PC-3 (cell line): Measurements from ENCODE around the gene KAT6B. TPM values are rescaled to one million over a fixed set of nuclear protein-coding genes. Genes with fewer than 3 reads are reported as not detected.

Experiments used
- ATAC-seq: fragments of 200-7000 bp; cut with Tn5 transposase; 2 replicates; pipeline ENCODE4 v1.9.1; 2020; ENCODE audit warnings: mild to moderate bottlenecking, moderate library complexity
- BruUV-seq: library from RNA; stranded (reverse); fragments of 400-500 nt; replicated peaks from 2 replicates; lab custom pipeline; 2021; lab: Mats Ljungman, UMichigan
- CTCF ChIA-PET: fragments of 300-600 bp; sonication (Branson Sonifier 250); formaldehyde crosslinking; loops from one replicate; lab custom pipeline; 2022; ENCODE audit warnings: antibody characterized with exemption; lab: Charles Lee
- POLR2A ChIA-PET: fragments of 300-600 bp; sonication (Branson Sonifier 250); formaldehyde crosslinking; loops from one replicate; lab custom pipeline; 2022; ENCODE audit warnings: antibody characterized with exemption; ENCODE audit not compliant: unreplicated experiment; lab: Charles Lee
- DNase-seq: peaks from one replicate; pipeline ENCODE4 v3.0.0-alpha.2; 2015
- H2AFZ ChIP-seq: fragments of 300-600 bp; sonication (generic); 2 replicates; pipeline ENCODE4 v1.6.0; 2016; ENCODE audit warnings: antibody characterized with exemption, low read length
- H3F3A ChIP-seq: fragments of 300-600 bp; sonication (generic); one replicate; pipeline ENCODE4 v1.6.0; 2017; ENCODE audit warnings: antibody characterized with exemption, low read length, control low read depth, mild to moderate bottlenecking; ENCODE audit not compliant: unreplicated experiment
- H3K27ac ChIP-seq: fragments of 300-600 bp; sonication (generic); 2 replicates; pipeline ENCODE4 v1.5.1; 2016; ENCODE audit warnings: mild to moderate bottlenecking, low read length
- H3K27me3 ChIP-seq: fragments of 300-600 bp; sonication (generic); 2 replicates; pipeline ENCODE4 v1.6.1; 2016; ENCODE audit warnings: low read length, mixed read lengths
- H3K36me3 ChIP-seq: fragments of 300-600 bp; sonication (generic); 2 replicates; pipeline ENCODE4 v1.6.1; 2016; ENCODE audit warnings: low read depth, mixed run types, low read length, mixed read lengths
- H3K4me1 ChIP-seq: fragments of 300-600 bp; sonication (generic); 2 replicates; pipeline ENCODE4 v1.5.1; 2016; ENCODE audit warnings: low read length; ENCODE audit not compliant: insufficient read depth
- H3K4me2 ChIP-seq: fragments of 300-600 bp; sonication (generic); 2 replicates; pipeline ENCODE4 v1.6.0; 2016; ENCODE audit warnings: low read length
- H3K4me3 ChIP-seq: fragments of 300-600 bp; sonication (generic); 2 replicates; pipeline ENCODE4 v1.5.1; 2016; ENCODE audit warnings: mild to moderate bottlenecking, low read length, mixed read lengths
- H3K79me2 ChIP-seq: fragments of 300-600 bp; sonication (generic); 2 replicates; pipeline ENCODE4 v1.6.1; 2017; ENCODE audit warnings: low read length, mixed read lengths
- H3K9ac ChIP-seq: fragments of 300-600 bp; sonication (generic); 2 replicates; pipeline ENCODE4 v1.6.0; 2016; ENCODE audit warnings: mild to moderate bottlenecking, low read length
- H3K9me2 ChIP-seq: fragments of 300-600 bp; sonication (generic); replicated peaks from 2 replicates; pipeline ENCODE4 v1.6.1; 2016; ENCODE audit warnings: mixed run types, low read length, mixed read lengths
- H3K9me3 ChIP-seq: fragments of 300-600 bp; sonication (generic); 2 replicates; pipeline ENCODE4 v1.6.1; 2016; ENCODE audit warnings: low read length, mixed read lengths
- H4K20me1 ChIP-seq: fragments of 300-600 bp; sonication (generic); 2 replicates; pipeline ENCODE4 v1.6.1; 2016; ENCODE audit warnings: low read length, mixed read lengths
- CTCF ChIP-seq: fragments of 300-600 bp; sonication (generic); conservative IDR thresholded peaks from 2 replicates; pipeline ENCODE4 v1.5.1; 2017; ENCODE audit warnings: antibody characterized with exemption, low read depth, mild to moderate bottlenecking, low read length
- EZH2 ChIP-seq: fragments of 300-600 bp; sonication (generic); IDR thresholded peaks from one replicate; pipeline ENCODE4 v1.6.1; 2017; ENCODE audit warnings: antibody characterized with exemption, mild to moderate bottlenecking, low read length; ENCODE audit not compliant: unreplicated experiment
- EZH2phosphoT487 ChIP-seq: fragments of 300-600 bp; sonication (generic); IDR thresholded peaks from 2 replicates; pipeline ENCODE4 v1.6.1; 2018; ENCODE audit warnings: mild to moderate bottlenecking, antibody characterized with exemption, low read length, borderline replicate concordance
- intact Hi-C: fragments of 100-400 bp; cut with micrococcal nuclease; formaldehyde crosslinking; loops from 2 replicates; pipeline ENCODE4 v1.9.0; 2023
- total RNA-seq: library from RNA; depleted of rRNA; stranded (reverse); fragments of >200 nt; gene quantifications from 2 replicates; pipeline ENCODE4 v1.2.3, GENCODE V29; 2014

KAT6B gene
- total RNA-seq, 1 experiment from 2014 or later, result 94.5 TPM

GRCh38 chr10:74842301-74842954 lies 16.0 kb downstream of the KAT6B start:
- peaks cover 82% of the 10 kb centered on the region for H3K79me2 ChIP-seq
- no TSS peak for BruUV-seq
- H3K9me2 ChIP-seq, result no peaks in the 10 kb centered on the region
- ChIA-PET POLR2A (no interaction called here), CTCF (no interaction called here)
- H2AFZ ChIP-seq, result no peak overlapping the region
- H3K4me1 ChIP-seq, result no peaks in the 10 kb centered on the region
- no peak for TF ChIP-seq CTCF
- no peak for TF ChIP-seq EZH2phosphoT487
- no peak for TF ChIP-seq EZH2
- no peaks in the 10 kb centered on the region for H3F3A ChIP-seq
- H4K20me1 ChIP-seq, result peaks cover 37% of the 10 kb centered on the region
- no peak overlapping the region for H3K4me2 ChIP-seq
- ATAC-seq (no peak), DNase-seq (no peak)
- no peak overlapping the region for H3K4me3 ChIP-seq
- H3K27ac ChIP-seq, result no peak overlapping the region
- no peak overlapping the region for H3K9ac ChIP-seq
- intact Hi-C loops, result no loop called here
- H3K36me3 ChIP-seq, result peaks cover 39% of the 10 kb centered on the region
- H3K9me3 ChIP-seq, result no peaks in the 10 kb centered on the region
- no peaks in the 10 kb centered on the region for H3K27me3 ChIP-seq

- ATAC-seq (no peak), DNase-seq (no peak)
- Histone ChIP-seq H3K4me1 (no peaks in the 10 kb centered on the region), H3K27me3 (no peaks in the 10 kb centered on the region), H2AFZ (no peak overlapping the region), H3K36me3 (peaks cover 22% of the 10 kb centered on the region), H3K4me3 (no peak overlapping the region), H4K20me1 (peaks cover 25% of the 10 kb centered on the region), H3K9me2 (no peaks in the 10 kb centered on the region), H3K79me2 (peaks cover 89% of the 10 kb centered on the region), H3K27ac (no peak overlapping the region), H3K9ac (no peak overlapping the region), H3K4me2 (no peak overlapping the region), H3K9me3 (no peaks in the 10 kb centered on the region), H3F3A (no peaks in the 10 kb centered on the region)
- no TSS peak for BruUV-seq
- ChIA-PET CTCF (no interaction called here), POLR2A (no interaction called here)
- intact Hi-C loops, result no loop called here
- TF ChIP-seq CTCF (no peak), EZH2 (no peak), EZH2phosphoT487 (no peak)
Measured at GRCh38 chr10:74846958-74847357, 20.6 kb downstream of the KAT6B start.

- no peak overlapping the region for H3K4me2 ChIP-seq
- peaks cover 96% of the 10 kb centered on the region for H3K79me2 ChIP-seq
- no peak overlapping the region for H3K4me3 ChIP-seq
Measured at GRCh38 chr10:74851831-74852230, 25.4 kb downstream of the KAT6B start.

More at GRCh38 chr10:74851831-74852230, 25.4 kb downstream of the KAT6B start:
- ATAC-seq (no peak), DNase-seq (no peak)
- no peak overlapping the region for H3K9ac ChIP-seq
- no peaks in the 10 kb centered on the region for H3K27me3 ChIP-seq
- no peaks in the 10 kb centered on the region for H3K9me2 ChIP-seq
- intact Hi-C loops, result loop anchor here (1.0 kb wide), 1 partner anchor 7 kb away; no protein-coding TSS in a partner anchor
- H3K36me3 ChIP-seq, result peaks cover 2% of the 10 kb centered on the region; the same call in 1 of the 2 replicates
- no peak for TF ChIP-seq CTCF
- no peak for TF ChIP-seq EZH2
- no peak for TF ChIP-seq EZH2phosphoT487
- POLR2A ChIA-PET, result no interaction called here
- peaks cover 30% of the 10 kb centered on the region for H4K20me1 ChIP-seq
- no peaks in the 10 kb centered on the region for H3F3A ChIP-seq
- no peak overlapping the region for H3K27ac ChIP-seq
- BruUV-seq, result no TSS peak
- no peaks in the 10 kb centered on the region for H3K4me1 ChIP-seq
- H3K9me3 ChIP-seq, result no peaks in the 10 kb centered on the region
- CTCF ChIA-PET, result interaction anchor here (0.5 kb wide), 1 partner anchor 190 kb away, joined by 3 read pairs; no protein-coding TSS in a partner anchor
- H2AFZ ChIP-seq, result no peak overlapping the region
